Osteoblast (primary cell): Measurements from ENCODE around the gene RRP1. TPM values are rescaled to one million over a fixed set of nuclear protein-coding genes. Genes with fewer than 3 reads are reported as not detected.

Experiments used
- DNase-seq: peaks from one replicate; pipeline ENCODE4 v3.0.0; 2011; ENCODE audit warnings: low spot score, mixed read lengths; ENCODE audit not compliant: insufficient read length; ENCODE audit errors: missing footprints
- H2AFZ ChIP-seq: 2 replicates; pipeline ENCODE4 v1.6.0; 2011; ENCODE audit warnings: mild to moderate bottlenecking, low read length
- H3K27ac ChIP-seq: 2 replicates; pipeline ENCODE4 v1.5.1; 2011; ENCODE audit warnings: mild to moderate bottlenecking, low read depth, low read length, moderate library complexity
- H3K27me3 ChIP-seq: 2 replicates; pipeline ENCODE4 v1.6.0; 2012; ENCODE audit warnings: mild to moderate bottlenecking, control low read depth, inconsistent platforms, low read length, moderate library complexity; ENCODE audit not compliant: insufficient read depth
- H3K36me3 ChIP-seq: 2 replicates; pipeline ENCODE4 v1.5.1; 2011; ENCODE audit warnings: mild to moderate bottlenecking, low read length, control low read depth, moderate library complexity; ENCODE audit not compliant: insufficient read depth
- H3K4me1 ChIP-seq: 2 replicates; pipeline ENCODE4 v1.5.1; 2011; ENCODE audit warnings: mild to moderate bottlenecking, low read length, control low read depth, moderate library complexity; ENCODE audit not compliant: insufficient read depth
- H3K4me2 ChIP-seq: 2 replicates; pipeline ENCODE4 v1.6.0; 2011; ENCODE audit warnings: mild to moderate bottlenecking, low read length; ENCODE audit not compliant: insufficient read depth
- H3K4me3 ChIP-seq: fragments of 200-600 bp; sonication (generic); 3 replicates; pipeline ENCODE4 v1.5.1; 2012; ENCODE audit warnings: mild to moderate bottlenecking, low read length, inconsistent platforms; ENCODE audit not compliant: insufficient read depth
- H3K79me2 ChIP-seq: 2 replicates; pipeline ENCODE4 v1.6.0; 2012; ENCODE audit warnings: mild to moderate bottlenecking, low read length, control low read depth, inconsistent platforms; ENCODE audit not compliant: insufficient read depth
- H3K9me3 ChIP-seq: 2 replicates; pipeline ENCODE4 v1.5.1; 2011; ENCODE audit warnings: low read depth, low read length, control low read depth
- H4K20me1 ChIP-seq: 2 replicates; pipeline ENCODE4 v1.6.0; 2012; ENCODE audit warnings: mild to moderate bottlenecking, low read length, control low read depth; ENCODE audit not compliant: insufficient read depth
- CTCF ChIP-seq: IDR thresholded peaks from 2 replicates; pipeline ENCODE4 v1.5.1; 2011; ENCODE audit warnings: mild to moderate bottlenecking, low read depth, low read length, moderate library complexity; ENCODE audit errors: extremely low read depth
- total RNA-seq: library from RNA; depleted of rRNA; stranded (reverse); fragments of >200 nt; gene quantifications from 2 replicates; pipeline ENCODE4 v1.2.3, GENCODE V29; 2012

The RRP1 gene
- total RNA-seq, 1 donor = 18.5 TPM

- no peak overlapping the region for H3K4me3 ChIP-seq
- no peak for TF ChIP-seq CTCF
- H3K79me2 ChIP-seq = peaks cover 5% of the 10 kb centered on the region
- no peak overlapping the region for H2AFZ ChIP-seq
- peaks cover 4% of the 10 kb centered on the region for H4K20me1 ChIP-seq
- H3K4me1 ChIP-seq = peaks cover 10% of the 10 kb centered on the region
- no peaks in the 10 kb centered on the region for H3K27me3 ChIP-seq
- no peak for DNase-seq
- no peak overlapping the region for H3K4me2 ChIP-seq
- peaks cover 79% of the 10 kb centered on the region for H3K36me3 ChIP-seq
- H3K27ac ChIP-seq = no peak overlapping the region
- no peaks in the 10 kb centered on the region for H3K9me3 ChIP-seq
Measured at GRCh38 chr21:43755820-43756594, 33.4 kb upstream of the RRP1 start.

GRCh38 chr21:43757601-43758000 is 31.8 kb upstream of the RRP1 start:
- no peak for DNase-seq
- Histone ChIP-seq H3K4me3 (no peak overlapping the region), H3K79me2 (peaks cover 5% of the 10 kb centered on the region), H4K20me1 (peaks cover 4% of the 10 kb centered on the region), H3K27ac (peak overlapping the region; percentile 62), H2AFZ (no peak overlapping the region), H3K36me3 (peaks cover 77% of the 10 kb centered on the region), H3K27me3 (no peaks in the 10 kb centered on the region), H3K9me3 (no peaks in the 10 kb centered on the region), H3K4me1 (peaks cover 10% of the 10 kb centered on the region), H3K4me2 (peak overlapping the region; percentile 75)
- no peak for TF ChIP-seq CTCF

- H3K27ac ChIP-seq = peak overlapping the region; percentile 62
- peaks cover 77% of the 10 kb centered on the region for H3K36me3 ChIP-seq
- peak; percentile 95 for DNase-seq
- no peak overlapping the region for H2AFZ ChIP-seq
- peak overlapping the region; percentile 55 for H3K4me3 ChIP-seq
- peaks cover 8% of the 10 kb centered on the region for H4K20me1 ChIP-seq
- H3K9me3 ChIP-seq = no peaks in the 10 kb centered on the region
- H3K4me1 ChIP-seq = peaks cover 10% of the 10 kb centered on the region
- peaks cover 5% of the 10 kb centered on the region for H3K79me2 ChIP-seq
- H3K27me3 ChIP-seq = no peaks in the 10 kb centered on the region
- peak overlapping the region; percentile 75 for H3K4me2 ChIP-seq
- TF ChIP-seq CTCF = no peak
Measured at GRCh38 chr21:43758111-43758641, 31.2 kb upstream of the RRP1 start.

GRCh38 chr21:43758811-43759210 is 30.6 kb upstream of the RRP1 start:
- Histone ChIP-seq H3K79me2 (peaks cover 5% of the 10 kb centered on the region), H3K4me3 (no peak overlapping the region), H3K9me3 (no peaks in the 10 kb centered on the region), H3K36me3 (peaks cover 73% of the 10 kb centered on the region), H3K27ac (peak overlapping the region; percentile 62), H4K20me1 (peaks cover 8% of the 10 kb centered on the region), H3K4me1 (peaks cover 10% of the 10 kb centered on the region), H3K4me2 (no peak overlapping the region), H2AFZ (no peak overlapping the region), H3K27me3 (no peaks in the 10 kb centered on the region)
- no peak for DNase-seq
- TF ChIP-seq CTCF = no peak
